ENCODE measurements around the gene CAPZA2.
"Not testable (repeated sequence)": the region's sequence is repeated elsewhere in the genome, so short reads cannot be mapped to it uniquely, and the experiment has no call there.

Gene CAPZA2

GRCh38 chr7:116934580-116934979, 72.2 kb downstream of the CAPZA2 start:
- Histone ChIP-seq H3K4me3 (ENCODE audit: low read depth in 1 of 2, low read length in 2 of 2) (no peak overlapping the region), H3K9ac (ENCODE audit: low read depth, low read length) (no peak overlapping the region), H2AFZ (ENCODE audit: low read depth, low read length) (no peak overlapping the region), H4K20me1 (ENCODE audit: insufficient read depth, low read length) (no peaks in the 10 kb centered on the region), H3K4me1 (ENCODE audit: insufficient read depth, low read length) (no peaks in the 10 kb centered on the region), H3K9me3 (ENCODE audit: insufficient read depth, low read length, severe bottlenecking) (no peaks in the 10 kb centered on the region), H3K4me2 (ENCODE audit: insufficient read depth, low read length) (no peak overlapping the region), H3K36me3 (ENCODE audit: insufficient read depth, low read length) (no peaks in the 10 kb centered on the region), H3K27me3 (ENCODE audit: insufficient read depth, low read length, poor library complexity) (peaks cover 2% of the 10 kb centered on the region), H3K27ac (ENCODE audit: low read length) (no peak overlapping the region), H3K79me2 (ENCODE audit: insufficient read depth, low read length) (no peaks in the 10 kb centered on the region)
- TF ChIP-seq EZH2 (IDR thresholded peaks at IDR 0.05; ENCODE audit: borderline replicate concordance, low read depth, low read length, severe bottlenecking) (no peak), CTCF (IDR thresholded peaks at IDR 0.05; ENCODE audit: borderline replicate concordance, extremely low read depth, low read length, poor library complexity, severe bottlenecking) (no peak)
- DNase-seq (no peak), ATAC-seq (ENCODE audit: insufficient read depth, low read depth) (no peak)

GRCh38 chr7:116936844-116937243, 74.5 kb downstream of the CAPZA2 start:
- H3K4me1 ChIP-seq (ENCODE audit: insufficient read depth, low read length); H3K4me2 ChIP-seq (ENCODE audit: insufficient read depth, low read length); H3K4me3 ChIP-seq (ENCODE audit: low read depth in 1 of 2, low read length in 2 of 2); ATAC-seq (ENCODE audit: insufficient read depth, low read depth); DNase-seq; H3K27ac ChIP-seq (ENCODE audit: low read length); H3K79me2 ChIP-seq (ENCODE audit: insufficient read depth, low read length); H2AFZ ChIP-seq (ENCODE audit: low read depth, low read length); H4K20me1 ChIP-seq (ENCODE audit: insufficient read depth, low read length); H3K27me3 ChIP-seq (ENCODE audit: insufficient read depth, low read length, poor library complexity); H3K36me3 ChIP-seq (ENCODE audit: insufficient read depth, low read length); H3K9ac ChIP-seq (ENCODE audit: low read depth, low read length); H3K9me3 ChIP-seq (ENCODE audit: insufficient read depth, low read length, severe bottlenecking): not testable (repeated sequence)

- no peak overlapping the region for H3K4me2 ChIP-seq (ENCODE audit: insufficient read depth, low read length)
Observed at GRCh38 chr7:116938678-116939077, 76.3 kb downstream of the CAPZA2 start.

GRCh38 chr7:116940689-116941370, 78.4 kb downstream of the CAPZA2 start:
- H3K36me3 ChIP-seq (ENCODE audit: insufficient read depth, low read length): no peaks in the 10 kb centered on the region
- no peaks in the 10 kb centered on the region for H3K4me1 ChIP-seq (ENCODE audit: insufficient read depth, low read length)
- DNase-seq (no peak), ATAC-seq (ENCODE audit: insufficient read depth, low read depth) (no peak)
- no peak overlapping the region for H3K9ac ChIP-seq (ENCODE audit: low read depth, low read length)
- H3K9me3 ChIP-seq (ENCODE audit: insufficient read depth, low read length, severe bottlenecking): no peaks in the 10 kb centered on the region
- H2AFZ ChIP-seq (ENCODE audit: low read depth, low read length): no peak overlapping the region
- no peaks in the 10 kb centered on the region for H4K20me1 ChIP-seq (ENCODE audit: insufficient read depth, low read length)
- no peak overlapping the region for H3K27ac ChIP-seq (ENCODE audit: low read length)
- no peaks in the 10 kb centered on the region for H3K79me2 ChIP-seq (ENCODE audit: insufficient read depth, low read length)
- no peak overlapping the region for H3K4me2 ChIP-seq (ENCODE audit: insufficient read depth, low read length)
- H3K4me3 ChIP-seq (ENCODE audit: low read depth in 1 of 2, low read length in 2 of 2): no peak overlapping the region
- TF ChIP-seq CTCF (IDR thresholded peaks at IDR 0.05; ENCODE audit: borderline replicate concordance, extremely low read depth, low read length, poor library complexity, severe bottlenecking) (no peak), EZH2 (IDR thresholded peaks at IDR 0.05; ENCODE audit: borderline replicate concordance, low read depth, low read length, severe bottlenecking) (no peak)
- H3K27me3 ChIP-seq (ENCODE audit: insufficient read depth, low read length, poor library complexity): peaks cover 4% of the 10 kb centered on the region

More at GRCh38 chr7:116938678-116939077, 76.3 kb downstream of the CAPZA2 start:
- Histone ChIP-seq H3K4me1 (ENCODE audit: insufficient read depth, low read length) (no peaks in the 10 kb centered on the region), H3K9me3 (ENCODE audit: insufficient read depth, low read length, severe bottlenecking) (no peaks in the 10 kb centered on the region), H3K4me3 (ENCODE audit: low read depth in 1 of 2, low read length in 2 of 2) (no peak overlapping the region), H3K36me3 (ENCODE audit: insufficient read depth, low read length) (no peaks in the 10 kb centered on the region), H3K79me2 (ENCODE audit: insufficient read depth, low read length) (no peaks in the 10 kb centered on the region), H2AFZ (ENCODE audit: low read depth, low read length) (no peak overlapping the region), H3K27ac (ENCODE audit: low read length) (no peak overlapping the region), H3K9ac (ENCODE audit: low read depth, low read length) (no peak overlapping the region), H4K20me1 (ENCODE audit: insufficient read depth, low read length) (no peaks in the 10 kb centered on the region), H3K27me3 (ENCODE audit: insufficient read depth, low read length, poor library complexity) (peaks cover 6% of the 10 kb centered on the region)
- no peak for TF ChIP-seq CTCF (IDR thresholded peaks at IDR 0.05; ENCODE audit: borderline replicate concordance, extremely low read depth, low read length, poor library complexity, severe bottlenecking)
- no peak for TF ChIP-seq EZH2 (IDR thresholded peaks at IDR 0.05; ENCODE audit: borderline replicate concordance, low read depth, low read length, severe bottlenecking)
- no peak for ATAC-seq (ENCODE audit: insufficient read depth, low read depth)
- DNase-seq: no peak

All from DND-41 (cell line).